NCI-H146 treated with DMSO at 0.1 percent for 48 hours (cell line): Measurements from ENCODE around the gene HEPACAM2.

ENCODE experiments used
- DNase-seq: peaks from one replicate; lab custom pipeline; 2025; ENCODE audit not compliant: unreplicated experiment; lab: John Stamatoyannopoulos, UW

The HEPACAM2 gene

DNA sequence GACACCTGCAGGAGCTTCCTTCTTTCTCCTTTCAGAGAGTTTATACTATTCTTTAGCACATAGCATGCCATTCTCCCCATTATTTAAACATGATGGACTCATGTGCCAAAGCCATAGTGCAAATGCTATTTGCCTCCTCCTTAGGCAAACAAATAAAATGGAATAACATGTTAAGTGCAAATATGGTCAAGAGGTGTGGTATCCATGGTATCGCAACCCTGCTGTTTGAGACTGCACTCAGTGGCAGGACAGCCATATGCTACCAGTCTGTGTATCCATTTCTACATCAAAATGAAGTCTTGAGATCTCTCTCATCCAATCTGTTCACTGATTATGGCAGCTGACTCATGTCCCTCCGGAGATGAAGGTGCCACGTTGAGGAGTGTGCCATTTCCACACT, 22.8 kb downstream of the HEPACAM2 start:
- DNase-seq, result peak; percentile 69

DNA sequence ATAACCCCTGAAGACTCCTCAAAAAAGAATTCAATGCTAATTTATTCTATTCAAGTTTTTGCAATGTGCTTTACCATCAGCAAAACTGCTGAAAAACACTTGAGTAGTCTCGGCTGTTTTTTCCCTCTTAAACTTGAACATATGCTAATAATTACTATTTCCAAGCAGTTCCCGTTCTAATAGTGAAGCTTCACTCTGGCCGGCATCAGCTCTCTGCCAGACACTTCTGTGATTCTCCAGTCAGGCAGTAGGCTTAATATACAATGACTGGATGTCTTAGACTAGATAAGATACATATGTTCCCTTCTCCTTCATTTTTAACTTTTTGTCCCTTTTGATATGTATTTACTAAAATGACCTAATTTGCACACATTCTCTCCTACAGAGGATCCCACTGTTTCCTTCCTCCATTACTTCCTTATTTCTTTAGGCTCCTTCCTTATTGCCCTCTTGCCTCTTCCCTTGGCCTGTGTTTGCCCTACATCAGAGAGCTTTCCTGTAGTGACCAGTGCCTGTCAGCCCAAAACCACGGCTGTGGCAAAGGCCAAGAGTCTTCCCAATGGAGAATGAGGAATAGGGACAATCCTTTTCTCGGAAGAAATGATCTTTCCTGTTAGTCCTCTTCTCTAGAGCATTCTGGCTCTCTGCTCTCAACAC, 23.5 kb downstream of the HEPACAM2 start:
- no peak for DNase-seq

DNA sequence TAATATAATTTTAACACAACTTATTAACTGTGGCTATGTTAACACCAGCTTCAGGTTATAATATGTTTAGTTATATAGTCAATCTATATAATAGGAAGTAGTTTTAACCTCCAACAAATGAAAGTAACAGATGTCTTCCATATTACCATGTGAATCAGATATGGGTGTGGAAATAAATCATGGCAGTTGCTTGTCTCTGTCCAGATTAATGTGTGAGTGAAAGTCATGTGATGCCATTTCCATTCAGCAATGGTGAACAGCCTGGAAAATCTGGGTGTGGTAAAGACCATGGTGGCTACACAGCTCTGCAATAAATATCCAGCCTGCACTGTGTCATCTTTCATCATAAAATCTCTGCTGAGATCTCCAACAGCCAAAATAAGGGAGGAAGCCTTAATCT, 27.8 kb downstream of the HEPACAM2 start:
- DNase-seq, result no peak

DNA sequence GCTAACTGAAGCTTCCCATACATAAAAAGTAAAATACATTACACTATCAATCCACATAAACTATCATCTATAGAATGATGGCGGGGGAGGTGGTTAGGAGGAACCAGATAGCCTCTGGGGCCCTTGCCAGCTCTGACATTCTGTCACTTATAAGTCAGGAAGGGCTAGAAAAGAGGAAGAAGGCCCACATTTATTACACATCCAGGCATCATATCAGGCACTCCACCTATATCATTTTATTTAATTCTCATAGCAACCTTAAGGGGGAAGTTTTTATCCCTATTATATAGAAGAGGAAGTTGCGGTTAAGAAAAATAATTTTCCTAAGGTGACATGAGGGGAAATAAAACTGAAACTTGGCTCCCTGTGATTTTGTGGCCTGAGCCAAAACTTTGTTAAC, 29.9 kb downstream of the HEPACAM2 start:
- no peak for DNase-seq

DNA sequence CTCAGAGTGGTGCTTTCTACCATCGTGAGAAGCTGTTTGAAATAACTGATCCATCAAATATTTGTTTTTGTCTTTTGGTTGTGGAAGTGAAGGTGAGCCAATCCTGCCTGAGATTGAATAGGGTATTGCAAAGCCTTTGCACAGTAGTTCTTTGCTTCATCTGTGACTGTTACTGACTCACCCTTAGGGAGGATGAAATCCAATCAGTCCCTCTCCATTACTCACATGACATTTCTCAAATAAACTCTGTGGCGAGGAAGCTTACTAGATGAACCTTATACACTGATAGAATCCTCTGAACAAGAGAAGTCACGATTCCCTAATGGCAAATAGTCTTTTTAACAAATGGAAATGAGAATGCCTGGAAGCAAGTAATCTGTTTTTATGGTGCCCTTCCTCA, 31.9 kb downstream of the HEPACAM2 start:
- DNase-seq, result no peak

DNA sequence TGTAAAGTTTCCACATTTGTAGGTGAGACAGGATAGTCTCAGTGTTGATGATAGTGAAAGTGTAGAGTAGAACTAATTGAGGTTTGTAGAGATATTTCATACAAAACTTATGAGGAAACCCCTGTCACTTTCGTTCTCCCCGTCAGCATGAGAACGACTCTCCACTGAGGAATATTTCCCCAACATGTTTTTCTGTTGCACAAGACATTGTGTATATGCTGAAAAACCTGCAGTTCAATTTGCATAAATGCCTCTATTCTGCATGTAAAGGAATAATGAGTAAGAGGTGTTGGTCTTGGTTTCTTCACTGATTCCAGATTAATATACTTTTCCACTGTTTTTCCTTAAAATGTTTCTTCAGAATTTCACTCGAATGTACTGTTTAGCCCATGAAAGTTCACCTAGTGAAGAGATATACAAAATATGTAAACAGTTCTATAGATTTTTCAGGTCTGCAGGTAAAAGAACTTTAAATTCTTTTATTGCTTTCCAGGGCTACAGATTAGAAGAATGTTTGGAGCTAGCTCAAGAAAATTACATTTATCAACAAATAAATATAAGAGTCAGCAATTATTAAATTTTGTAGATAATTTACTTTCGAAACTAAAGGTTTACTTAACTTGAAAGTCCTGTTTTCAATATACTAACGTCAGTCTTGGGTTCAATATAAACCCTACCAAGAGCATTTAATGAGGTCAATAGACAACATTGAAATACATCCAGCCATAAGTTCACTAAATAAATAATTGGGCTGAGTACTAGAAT, 37.2 kb downstream of the HEPACAM2 start:
- DNase-seq, result no peak

DNA sequence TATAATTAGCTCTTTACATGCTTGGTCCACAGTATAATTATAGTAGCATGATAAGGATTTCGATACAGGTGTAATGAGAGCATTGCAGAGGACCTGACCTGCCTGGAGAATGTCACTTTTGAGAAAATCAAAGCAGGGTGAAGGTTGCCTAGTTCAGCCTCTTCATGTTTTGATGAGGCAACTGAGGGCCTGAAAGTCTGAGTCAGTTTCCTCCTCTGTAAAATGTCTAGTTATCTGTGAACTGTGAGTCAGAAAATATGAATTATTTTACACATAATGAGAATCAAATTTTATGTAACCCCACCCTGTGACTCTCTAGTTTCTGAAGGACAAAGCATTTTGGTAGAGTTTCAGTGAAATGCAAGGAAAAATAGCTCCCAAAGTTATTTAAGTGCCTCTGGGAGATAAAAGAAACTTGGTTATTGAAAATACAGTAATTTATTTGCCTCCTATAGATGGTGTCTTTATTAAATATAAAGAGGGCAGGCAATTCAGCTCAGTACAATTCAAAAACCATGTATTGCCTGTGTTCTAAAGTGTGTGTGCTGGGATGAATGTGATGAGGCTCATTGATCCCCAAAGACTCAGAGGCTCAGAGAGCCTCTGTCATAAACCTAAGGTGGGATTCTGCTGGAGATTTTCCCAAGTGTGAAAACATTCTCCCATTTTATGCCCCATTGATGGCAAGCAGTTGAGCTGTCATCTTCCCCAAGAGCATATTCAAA, 40.8 kb downstream of the HEPACAM2 start:
- no peak for DNase-seq

DNA sequence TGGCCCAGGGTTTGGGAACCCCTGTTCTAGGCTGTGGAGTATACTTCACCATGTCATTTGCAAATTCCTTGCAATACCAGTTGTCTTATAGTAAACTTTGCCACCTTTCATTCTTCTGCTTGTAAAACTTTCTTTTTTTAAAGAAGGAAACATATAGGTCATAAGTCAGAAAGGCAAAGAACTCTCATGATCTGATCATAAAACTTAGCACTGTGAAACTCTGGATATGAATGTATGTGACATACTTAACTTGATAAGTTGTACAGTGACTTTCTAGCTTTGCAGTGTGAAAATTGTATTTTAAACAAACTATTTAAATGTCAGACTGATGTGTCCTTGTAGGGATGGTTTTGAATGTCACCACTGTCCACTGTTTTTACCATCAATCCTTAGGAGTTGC, 47.1 kb downstream of the HEPACAM2 start:
- no peak for DNase-seq

DNA sequence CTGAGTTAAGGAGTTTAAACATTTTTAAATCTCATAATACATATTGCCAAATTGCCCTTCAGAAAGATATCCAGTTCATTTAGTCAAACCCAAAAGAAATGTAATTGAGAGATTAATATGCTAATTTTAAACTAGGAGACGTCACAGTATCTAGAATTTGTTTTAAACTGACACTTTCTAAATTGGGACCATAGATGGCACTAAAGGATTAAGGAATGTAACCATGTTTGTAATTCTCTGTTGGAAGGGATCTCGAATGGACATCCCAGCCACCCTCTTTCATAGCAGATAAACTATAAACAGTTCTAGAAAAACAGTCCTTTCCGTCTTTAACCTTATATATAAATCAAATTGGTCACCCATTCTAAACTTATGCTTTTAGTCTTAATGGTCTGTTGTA, 48.1 kb downstream of the HEPACAM2 start:
- DNase-seq, result peak; percentile 30

DNA sequence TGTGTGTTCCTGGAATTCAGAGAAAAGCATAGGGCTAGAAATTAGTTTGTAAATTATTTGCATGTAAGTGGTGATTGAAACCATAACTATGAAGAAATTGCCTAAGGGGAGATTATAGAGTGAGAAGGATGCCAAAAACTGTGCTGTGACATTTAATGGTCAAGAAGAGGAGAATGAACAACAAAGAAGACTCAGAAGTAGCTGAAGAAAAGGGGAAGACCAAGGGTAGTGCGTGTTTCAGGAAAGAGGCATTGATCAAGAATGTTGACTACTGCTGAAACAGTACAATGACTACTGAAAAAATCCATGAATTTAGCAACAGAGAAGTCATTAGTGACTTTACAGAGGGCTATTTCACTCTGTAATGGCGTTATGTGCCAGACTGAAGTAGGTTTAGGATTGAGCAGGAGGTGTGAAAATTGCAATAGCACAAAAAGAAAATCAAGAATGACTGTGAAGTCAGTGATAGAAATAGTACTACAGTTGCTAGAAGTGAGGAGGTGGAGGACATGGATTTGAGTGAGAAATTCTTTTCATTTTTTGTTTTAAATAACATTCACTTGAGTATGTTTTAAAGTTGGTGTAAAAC, 49.2 kb downstream of the HEPACAM2 start:
- no peak for DNase-seq

DNA sequence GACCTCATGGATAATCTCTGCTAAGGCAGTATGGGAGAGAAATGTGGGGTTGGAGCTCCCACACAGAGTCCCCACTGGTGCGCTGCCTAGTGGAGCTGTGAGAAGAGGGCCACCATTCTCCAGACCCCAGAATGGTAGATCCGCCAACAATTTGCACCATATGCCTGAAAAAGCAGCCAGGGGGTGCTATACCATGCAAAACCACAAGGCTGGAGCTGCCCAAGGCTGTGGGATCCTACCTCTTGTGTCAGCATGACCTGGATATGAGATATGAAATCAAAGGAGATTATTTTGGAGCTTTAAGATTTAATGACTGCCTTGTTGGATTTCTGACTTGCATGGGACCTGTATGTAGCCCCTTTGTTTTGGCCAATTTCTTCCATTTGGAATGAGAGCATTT, 51.0 kb downstream of the HEPACAM2 start:
- DNase-seq, result no peak

DNA sequence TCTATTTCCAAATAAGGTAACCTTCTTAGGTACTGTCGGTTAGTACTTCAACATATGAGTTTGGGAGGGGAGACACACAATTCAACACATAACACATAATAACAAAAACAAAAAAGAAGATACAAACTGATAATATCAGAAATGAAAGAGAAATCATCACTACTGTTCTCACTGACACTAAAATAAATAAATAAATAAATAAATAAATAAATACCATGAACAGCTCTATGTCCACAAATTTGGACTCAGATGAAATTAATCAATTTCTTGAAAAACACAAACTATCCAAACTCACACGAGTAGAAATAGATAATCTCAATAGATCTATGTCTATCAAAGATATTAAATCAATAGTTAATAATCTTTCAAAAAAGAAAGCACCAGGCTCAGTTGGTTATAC, 53.6 kb downstream of the HEPACAM2 start:
- DNase-seq, result no peak

DNA sequence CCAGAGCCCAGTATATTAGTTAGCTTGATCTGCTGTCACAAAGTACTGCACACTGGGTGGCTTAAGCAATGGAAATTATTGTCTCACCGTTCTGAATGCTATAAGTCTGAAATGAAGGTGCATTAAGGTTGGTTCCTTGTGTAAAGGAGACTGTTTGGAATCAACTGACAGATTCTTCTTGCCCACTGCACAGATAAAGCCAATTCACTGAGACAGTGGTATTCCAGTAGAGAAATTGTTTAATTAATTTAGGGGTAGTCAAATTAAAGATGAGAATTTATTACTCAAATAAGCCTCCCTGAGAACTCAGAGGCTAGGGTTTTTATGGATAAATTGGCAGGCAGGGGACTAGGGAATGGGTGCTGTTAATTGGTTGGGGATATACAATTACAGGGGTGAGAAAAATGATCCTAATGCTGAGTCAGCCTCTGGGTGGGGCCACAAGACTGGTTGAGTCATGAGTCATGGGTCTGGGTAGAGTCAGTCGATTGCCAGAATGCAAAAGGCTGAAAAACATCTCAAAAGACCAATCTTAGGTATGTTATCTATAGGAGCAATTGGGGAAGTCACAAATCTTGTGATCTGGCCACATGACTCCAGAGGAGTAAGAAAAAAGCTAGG, 54.6 kb downstream of the HEPACAM2 start:
- DNase-seq, result no peak

DNA sequence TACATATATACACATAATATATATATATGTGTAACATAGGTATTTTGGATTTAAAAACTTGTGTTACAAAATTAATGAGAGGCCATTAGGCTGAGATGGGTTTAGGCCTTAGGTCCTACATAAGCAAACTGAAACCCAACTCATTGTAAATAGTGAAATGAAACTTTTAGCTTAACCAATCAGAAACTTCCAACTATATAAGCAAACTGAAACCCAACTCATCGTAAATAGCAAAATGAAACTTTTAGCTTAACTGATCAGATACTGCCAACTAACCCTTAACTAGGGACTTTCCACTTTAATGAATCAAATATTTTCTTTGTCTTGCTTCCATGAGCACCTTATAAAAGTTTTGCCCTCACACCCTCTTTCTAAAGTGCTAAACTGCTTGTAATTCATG, 60.8 kb downstream of the HEPACAM2 start:
- DNase-seq, result no peak

DNA sequence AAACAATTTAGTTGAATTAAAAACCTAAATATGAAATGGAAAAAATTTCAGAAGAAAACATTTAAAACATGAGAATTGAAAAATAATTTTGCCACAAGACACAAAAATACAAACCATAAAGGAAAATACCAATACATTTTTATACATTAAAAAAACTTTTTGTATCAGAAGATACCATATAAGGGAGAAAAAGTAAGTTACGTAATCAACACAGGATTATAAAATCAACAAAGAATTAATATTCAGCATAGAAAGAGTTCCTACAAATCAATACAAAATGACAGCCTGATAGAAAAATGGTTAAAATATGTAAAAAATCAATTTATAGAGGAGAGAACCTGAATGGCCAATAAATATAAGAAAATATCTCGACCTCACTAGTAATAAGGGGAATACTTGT, 61.5 kb downstream of the HEPACAM2 start:
- no peak for DNase-seq

DNA sequence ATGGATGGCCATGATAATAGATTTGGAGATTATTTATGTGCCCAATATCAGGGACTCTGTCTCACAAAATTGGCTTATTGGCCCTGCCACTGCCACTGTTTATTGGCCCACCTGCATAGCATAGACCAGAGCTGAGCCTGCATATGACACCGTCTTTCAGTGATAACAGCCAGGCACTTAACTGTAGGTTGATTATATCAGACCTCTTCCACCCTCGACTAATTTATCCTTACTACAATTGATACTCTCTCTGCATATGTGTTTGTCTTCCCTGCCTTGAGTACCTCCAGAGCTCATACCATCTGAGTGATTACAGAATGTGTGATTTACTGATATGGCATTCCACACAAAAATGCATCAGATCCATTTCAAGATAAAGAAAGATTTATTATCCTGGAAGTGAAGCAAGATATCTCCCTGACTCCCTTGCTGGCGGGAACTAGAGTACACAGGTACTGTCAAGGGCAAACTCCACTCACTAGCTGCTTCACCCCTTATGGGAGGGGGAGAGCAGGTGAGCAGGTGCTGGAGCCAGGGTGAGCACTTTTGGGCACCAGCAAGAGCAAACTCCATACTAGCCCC, 65.0 kb downstream of the HEPACAM2 start:
- DNase-seq, result no peak

DNA sequence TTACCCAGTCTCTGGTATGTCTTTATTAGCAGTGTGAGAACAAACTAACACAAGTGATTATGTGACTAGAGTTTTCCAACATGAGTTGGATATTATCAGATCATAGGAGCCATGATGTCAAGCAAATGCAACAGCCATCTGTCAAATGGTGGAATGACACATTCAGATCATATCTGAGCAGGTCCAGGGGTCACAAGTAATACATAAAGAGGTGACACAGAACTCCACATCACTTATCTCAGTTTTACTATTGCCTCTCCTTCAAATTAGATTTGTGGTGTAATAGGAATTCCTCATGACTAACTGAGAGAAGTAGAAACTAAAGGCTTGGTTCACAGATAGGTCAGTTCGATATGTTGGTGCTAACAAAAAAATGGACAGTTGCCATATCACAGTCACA, 65.9 kb downstream of the HEPACAM2 start:
- DNase-seq, result no peak

DNA sequence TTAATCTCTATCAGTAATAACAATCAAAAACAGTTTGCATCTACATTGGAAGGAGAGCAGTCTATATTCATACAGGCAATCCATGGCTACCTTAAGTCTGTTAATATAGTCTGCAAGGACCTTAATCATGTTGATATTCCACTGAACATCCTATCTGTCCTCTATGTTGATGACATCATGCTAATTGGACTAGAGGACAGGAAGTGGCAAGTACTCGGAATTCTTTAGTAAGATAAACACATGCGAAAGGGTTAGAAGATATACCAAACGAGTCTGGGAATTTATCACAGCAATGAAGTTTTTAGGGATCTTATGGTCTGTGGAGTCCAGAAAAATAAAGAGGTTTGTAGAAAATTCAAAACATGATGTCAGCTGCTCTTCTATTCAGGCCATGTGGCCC, 66.8 kb downstream of the HEPACAM2 start:
- DNase-seq, result no peak

DNA sequence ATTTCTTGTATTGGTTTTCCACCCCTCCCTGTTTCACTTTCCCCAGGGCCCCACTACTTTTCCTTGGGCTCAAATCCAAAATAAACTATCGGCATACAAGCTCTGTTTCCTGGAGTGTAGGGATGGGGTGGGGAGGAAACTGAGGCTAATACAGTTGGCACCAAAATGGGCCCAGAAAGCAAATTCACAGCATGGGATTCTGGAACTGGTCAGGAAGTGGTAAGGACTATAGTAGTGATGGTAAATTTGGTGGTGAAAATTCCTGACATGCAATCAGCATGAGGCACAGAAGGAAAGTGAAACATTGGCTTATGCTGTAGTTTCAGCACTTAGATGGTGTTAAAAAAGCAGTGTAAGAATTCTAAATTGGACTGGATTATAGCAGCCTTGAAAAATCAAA, 69.4 kb downstream of the HEPACAM2 start:
- no peak for DNase-seq

DNA sequence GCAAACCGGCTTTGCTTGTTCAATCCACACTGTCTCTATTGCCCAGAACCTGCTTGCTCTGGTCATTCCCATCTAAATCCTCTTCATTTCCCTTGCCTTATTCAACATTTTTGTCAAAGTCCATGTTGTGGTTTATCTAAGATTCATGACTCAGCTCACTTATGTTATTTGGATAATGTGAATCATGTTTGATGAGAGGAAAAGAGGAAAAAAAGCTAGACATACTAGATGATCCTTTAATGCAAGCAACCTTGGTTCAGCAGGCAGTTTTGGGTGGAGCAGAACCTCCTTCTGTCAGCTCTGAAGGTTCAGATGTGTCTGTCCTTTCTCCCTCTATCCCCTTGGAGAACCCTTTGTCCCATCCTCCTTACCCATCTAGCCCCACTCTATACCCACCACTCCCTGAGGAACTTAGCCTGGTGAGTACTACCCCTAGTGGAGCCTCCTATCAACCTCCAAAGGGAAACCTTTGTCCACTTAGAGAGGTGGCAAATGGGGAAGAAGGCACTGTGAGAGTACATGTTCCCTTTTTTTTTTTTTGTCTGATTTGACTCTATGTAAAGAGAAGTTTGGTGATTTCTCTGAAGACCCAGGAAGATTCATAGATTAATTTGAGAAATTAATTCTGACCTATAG, 76.0 kb downstream of the HEPACAM2 start:
- no peak for DNase-seq

DNA sequence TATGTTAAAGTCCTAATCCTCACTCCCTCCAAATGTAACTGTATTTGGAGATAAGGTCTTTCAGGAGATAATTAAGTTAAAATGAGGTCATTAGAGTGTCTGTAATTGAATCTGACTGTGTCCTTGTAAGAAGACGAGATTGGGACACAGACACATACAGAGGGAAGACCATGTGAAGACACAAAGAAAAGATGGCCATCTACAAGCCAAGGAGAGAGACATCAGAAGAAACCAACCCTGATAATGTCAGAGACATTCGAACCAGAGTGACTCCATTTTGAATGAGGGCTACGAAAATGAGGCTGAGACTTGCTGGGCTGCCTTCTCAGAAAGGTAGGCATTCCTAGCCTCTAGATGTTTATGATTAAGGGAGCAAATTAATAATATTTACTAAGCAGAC, 77.5 kb downstream of the HEPACAM2 start:
- no peak for DNase-seq
